HEK293T (cell line): ENCODE measurements around the gene SLC27A6.
A peak's percentile ranks its signal among the peaks of the same experiment; 100 is the strongest.

ENCODE experiments used
- CTCF ChIA-PET: fragments of 350-600 bp; formaldehyde crosslinking; extraction: SDS; loops from one replicate; lab custom pipeline; 2021; ENCODE audit warnings: antibody characterized with exemption, inconsistent platforms; lab: Yijun Ruan, JAX
- POLR2A ChIA-PET: fragments of 350-600 bp; formaldehyde crosslinking; extraction: SDS; loops from one replicate; lab custom pipeline; 2020; ENCODE audit warnings: antibody characterized with exemption, inconsistent platforms; lab: Yijun Ruan, JAX
- DNase-seq: peaks from one replicate; pipeline ENCODE4 v3.0.0; 2012; ENCODE audit warnings: mixed read lengths; ENCODE audit errors: extremely low spot score
- ARNT ChIP-seq: fragments of 450-650 bp; IDR thresholded peaks from 2 replicates; pipeline ENCODE4 v1.6.1; 2017; ENCODE audit warnings: mild to moderate bottlenecking
- BHLHE40 ChIP-seq: fragments of 450-650 bp; IDR thresholded peaks from 2 replicates; pipeline ENCODE4 v1.6.1; 2016; ENCODE audit warnings: mild to moderate bottlenecking, moderate library complexity, borderline replicate concordance
- CTBP1 ChIP-seq: fragments of 450-650 bp; IDR thresholded peaks from 2 replicates; pipeline ENCODE4 v1.6.1; 2016; ENCODE audit warnings: borderline replicate concordance
- ELF4 ChIP-seq: fragments of 450-650 bp; IDR thresholded peaks from 2 replicates; pipeline ENCODE4 v1.6.1; 2017; ENCODE audit warnings: antibody characterized with exemption
- FOXA1 ChIP-seq: fragments of 450-650 bp; IDR thresholded peaks from 2 replicates; pipeline ENCODE4 v1.6.1; 2016; ENCODE audit warnings: mild to moderate bottlenecking
- FOXK2 ChIP-seq: fragments of 450-650 bp; IDR thresholded peaks from 2 replicates; pipeline ENCODE4 v1.6.1; 2016; ENCODE audit warnings: mild to moderate bottlenecking
- FOXM1 ChIP-seq: fragments of 450-650 bp; IDR thresholded peaks from 2 replicates; pipeline ENCODE4 v1.6.1; 2017; ENCODE audit warnings: mild to moderate bottlenecking, borderline replicate concordance
- HDGF ChIP-seq: fragments of 450-650 bp; IDR thresholded peaks from 2 replicates; pipeline ENCODE4 v1.6.1; 2017; ENCODE audit warnings: antibody characterized with exemption, borderline replicate concordance
- L3MBTL2 ChIP-seq: fragments of 450-650 bp; conservative IDR thresholded peaks from 2 replicates; pipeline ENCODE4 v1.6.1; 2016; ENCODE audit warnings: mild to moderate bottlenecking
- LEF1 ChIP-seq: fragments of 450-650 bp; IDR thresholded peaks from 2 replicates; pipeline ENCODE4 v1.6.1; 2017; ENCODE audit warnings: mild to moderate bottlenecking, borderline replicate concordance
- NFRKB ChIP-seq: fragments of 450-650 bp; IDR thresholded peaks from 2 replicates; pipeline ENCODE4 v1.6.1; 2016; ENCODE audit warnings: mild to moderate bottlenecking, moderate library complexity
- SP1 ChIP-seq: fragments of 450-650 bp; IDR thresholded peaks from 2 replicates; pipeline ENCODE4 v1.6.1; 2017
- SUZ12 ChIP-seq: fragments of 450-650 bp; IDR thresholded peaks from 2 replicates; pipeline ENCODE4 v1.6.1; 2016; ENCODE audit warnings: mild to moderate bottlenecking
- TARDBP ChIP-seq: fragments of 450-650 bp; IDR thresholded peaks from 2 replicates; pipeline ENCODE4 v1.6.1; 2016
- ZNF384 ChIP-seq: fragments of 450-650 bp; IDR thresholded peaks from 2 replicates; pipeline ENCODE4 v1.6.1; 2016
- TF ChIP-seq, protein P1 (sequence below): fragments of 450-650 bp; IDR thresholded peaks from 2 replicates; pipeline ENCODE4 v1.6.1; 2016

The SLC27A6 gene

DNA sequence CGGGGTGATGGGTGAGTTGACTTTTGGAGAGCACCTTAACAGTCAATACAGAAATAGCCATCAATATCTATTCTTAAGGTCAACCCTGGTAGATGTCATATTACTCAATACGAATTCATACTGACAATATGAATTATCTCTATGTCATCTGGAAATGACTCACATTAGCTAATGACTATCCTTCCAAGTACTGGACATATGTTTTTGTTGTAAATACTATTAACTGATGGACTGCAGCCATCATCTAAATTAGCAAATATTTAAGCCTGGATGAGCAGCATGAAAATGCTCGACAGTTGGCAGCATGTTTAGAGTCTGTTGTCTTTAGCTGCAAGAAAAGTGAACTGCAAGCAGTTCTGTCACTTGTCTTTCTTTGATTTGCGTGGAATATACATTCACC lies 109.6 kb downstream of the SLC27A6 start:
- ChIA-PET CTCF (no interaction called here), POLR2A (no interaction called here)
- no peak for TF ChIP-seq SUZ12
- DNase-seq: no peak

DNA sequence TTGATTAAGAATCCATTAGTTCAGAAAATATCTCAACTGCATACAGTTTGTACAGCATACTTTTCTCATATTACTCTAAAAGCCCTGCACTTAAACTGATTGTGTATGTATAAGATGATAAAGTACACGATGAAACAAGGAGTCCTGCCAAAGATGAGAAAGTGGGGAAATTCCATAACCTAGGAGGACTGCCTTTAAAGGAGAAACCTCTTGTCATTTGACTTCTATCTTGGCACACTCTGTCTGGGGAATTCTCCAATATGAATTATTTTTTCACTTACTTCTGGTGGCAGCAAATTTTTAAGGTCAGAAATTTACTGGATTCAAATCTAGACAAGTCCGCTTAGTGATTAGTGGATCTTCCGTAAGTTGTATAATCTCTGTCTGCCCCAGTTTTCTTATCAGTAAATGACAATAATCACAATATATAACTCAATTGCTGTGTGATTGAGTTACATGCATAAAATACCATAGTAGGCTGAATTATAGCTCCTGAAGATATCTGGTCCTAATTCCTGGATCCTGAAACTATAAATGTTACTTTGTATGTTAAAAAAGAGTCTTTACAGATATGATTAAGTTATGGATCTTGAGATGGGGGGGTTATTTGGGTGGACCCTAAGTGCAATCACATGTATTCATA lies 112.3 kb downstream of the SLC27A6 start:
- POLR2A ChIA-PET: interaction anchor here (1.1 kb wide), 1 partner anchor 17 kb away, joined by 3 read pairs; the partner anchor contains the start of gene ISOC1

DNA sequence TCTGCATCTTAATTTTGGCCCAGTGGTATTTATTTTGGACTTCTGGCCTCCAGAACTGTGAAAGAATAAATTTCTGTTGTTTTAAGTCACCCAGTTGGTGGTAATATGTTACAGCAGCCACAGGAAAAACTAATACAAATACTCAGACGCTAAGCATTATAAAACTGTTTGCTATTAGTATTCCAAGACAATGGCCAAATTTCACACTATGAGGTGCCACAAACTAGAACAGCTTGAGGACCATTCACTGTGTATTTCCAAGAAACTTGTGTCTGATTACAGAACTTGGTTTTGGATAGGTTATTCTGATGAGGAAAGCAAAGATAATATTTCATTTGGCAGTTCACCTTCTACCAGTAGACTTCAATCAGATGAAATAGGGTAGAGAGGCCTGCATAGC lies 113.0 kb downstream of the SLC27A6 start:
- ChIA-PET CTCF (no interaction called here), POLR2A (interaction anchor here (1.1 kb wide), 1 partner anchor 16 kb away, joined by 3 read pairs; the partner anchor contains the start of gene ISOC1)
- TF ChIP-seq ARNT: no peak
- TF ChIP-seq, protein P1, sequence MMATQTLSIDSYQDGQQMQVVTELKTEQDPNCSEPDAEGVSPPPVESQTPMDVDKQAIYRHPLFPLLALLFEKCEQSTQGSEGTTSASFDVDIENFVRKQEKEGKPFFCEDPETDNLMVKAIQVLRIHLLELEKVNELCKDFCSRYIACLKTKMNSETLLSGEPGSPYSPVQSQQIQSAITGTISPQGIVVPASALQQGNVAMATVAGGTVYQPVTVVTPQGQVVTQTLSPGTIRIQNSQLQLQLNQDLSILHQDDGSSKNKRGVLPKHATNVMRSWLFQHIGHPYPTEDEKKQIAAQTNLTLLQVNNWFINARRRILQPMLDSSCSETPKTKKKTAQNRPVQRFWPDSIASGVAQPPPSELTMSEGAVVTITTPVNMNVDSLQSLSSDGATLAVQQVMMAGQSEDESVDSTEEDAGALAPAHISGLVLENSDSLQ: no peak
- TF ChIP-seq LEF1: no peak
- TF ChIP-seq NFRKB: no peak
- TF ChIP-seq TARDBP: no peak
- no peak for TF ChIP-seq SP1
- TF ChIP-seq CTBP1: no peak
- TF ChIP-seq SUZ12: no peak
- no peak for TF ChIP-seq BHLHE40
- no peak for TF ChIP-seq HDGF
- TF ChIP-seq ZNF384: no peak
- TF ChIP-seq FOXM1: no peak
- TF ChIP-seq L3MBTL2: no peak
- TF ChIP-seq FOXA1: no peak
- no peak for TF ChIP-seq FOXK2
- no peak for TF ChIP-seq ELF4
- DNase-seq: no peak

More for the DNA sequence above, 112.3 kb downstream of the SLC27A6 start:
- CTCF ChIA-PET: no interaction called here
- no peak for DNase-seq
- no peak for TF ChIP-seq ZNF384
- no peak for TF ChIP-seq FOXA1
- TF ChIP-seq HDGF: no peak
- TF ChIP-seq SUZ12: no peak
- TF ChIP-seq LEF1: no peak
- TF ChIP-seq BHLHE40: no peak
- TF ChIP-seq L3MBTL2: no peak
- TF ChIP-seq ARNT: no peak
- no peak for TF ChIP-seq ELF4
- no peak for TF ChIP-seq NFRKB
- TF ChIP-seq, protein P1: no peak
- no peak for TF ChIP-seq SP1

DNA sequence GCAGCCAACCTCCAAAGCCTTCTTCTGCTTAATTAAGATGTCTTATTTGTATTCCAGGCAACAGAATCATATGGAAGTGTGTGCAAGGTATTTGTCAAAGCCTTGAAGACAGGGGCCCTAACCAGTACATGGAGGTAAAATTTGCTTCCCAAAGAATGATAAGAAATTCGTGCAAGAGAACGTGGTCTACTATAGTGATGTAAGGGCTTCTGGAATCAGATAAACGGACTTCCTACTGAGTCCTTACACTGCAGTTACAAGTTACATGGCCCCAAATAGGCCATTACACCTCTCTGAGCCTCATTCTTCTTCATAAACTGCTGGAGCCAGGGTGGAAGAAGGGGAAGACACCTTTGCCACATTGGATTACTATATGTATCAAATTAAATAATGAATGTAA lies 113.4 kb downstream of the SLC27A6 start:
- ChIA-PET POLR2A (no interaction called here), CTCF (no interaction called here)
- TF ChIP-seq, protein P1: no peak
- no peak for TF ChIP-seq L3MBTL2
- no peak for TF ChIP-seq NFRKB
- TF ChIP-seq TARDBP: no peak
- no peak for TF ChIP-seq FOXM1
- no peak for TF ChIP-seq FOXA1
- no peak for TF ChIP-seq ARNT
- no peak for TF ChIP-seq SP1
- TF ChIP-seq HDGF: no peak
- TF ChIP-seq BHLHE40: no peak
- no peak for TF ChIP-seq ZNF384
- no peak for TF ChIP-seq CTBP1
- TF ChIP-seq LEF1: no peak
- TF ChIP-seq ELF4: no peak
- no peak for TF ChIP-seq SUZ12
- no peak for TF ChIP-seq FOXK2
- DNase-seq: no peak

DNA sequence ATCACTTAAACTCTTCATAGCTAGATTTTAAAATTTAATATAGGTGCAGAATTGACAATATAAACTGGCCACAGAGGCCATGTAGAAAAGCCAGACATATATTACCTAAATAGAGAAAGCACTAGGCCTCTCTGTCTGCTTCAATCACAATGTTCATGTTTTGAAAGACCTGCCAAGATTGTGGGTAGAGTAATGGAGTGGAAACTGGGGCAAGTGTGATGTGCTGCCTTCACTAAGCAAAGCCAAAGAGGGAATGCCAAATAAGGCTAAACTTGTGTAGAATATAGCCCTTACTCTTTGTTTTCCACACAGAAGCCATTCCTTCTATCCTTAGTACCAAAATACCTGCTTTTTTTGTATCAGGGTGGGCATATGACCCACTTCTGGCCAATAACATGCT lies 114.2 kb downstream of the SLC27A6 start:
- DNase-seq: no peak
- POLR2A ChIA-PET: interaction anchor here (1.0 kb wide), 1 partner anchor 15 kb away, joined by 3 read pairs; the partner anchor contains the start of gene ISOC1
- no peak for TF ChIP-seq CTBP1
- TF ChIP-seq FOXM1: no peak
- TF ChIP-seq BHLHE40: no peak
- no peak for TF ChIP-seq LEF1
- CTCF ChIA-PET: no interaction called here

DNA sequence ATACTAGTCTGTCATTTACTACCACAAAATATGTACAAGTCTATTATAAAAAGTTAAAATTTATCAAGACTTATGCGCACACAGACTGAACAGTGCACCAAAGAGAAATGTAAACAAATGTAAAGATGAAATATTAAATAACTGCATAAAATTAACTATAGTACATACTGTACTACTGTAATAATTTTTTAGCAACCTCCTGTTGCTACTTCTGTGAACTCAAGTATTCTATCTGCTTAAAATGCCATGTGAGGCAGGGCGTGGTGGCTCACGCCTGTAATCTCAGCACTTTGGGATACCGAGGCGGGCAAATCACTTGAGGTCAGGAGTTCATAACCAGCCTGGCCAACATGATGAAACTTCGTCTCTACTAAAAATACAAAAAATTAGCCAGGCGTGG lies 115.5 kb downstream of the SLC27A6 start:
- TF ChIP-seq L3MBTL2: 0 out of 2 replicates have a peak, but pooled peaks have one; percentile 35
- TF ChIP-seq FOXM1: no peak
- ChIA-PET CTCF (interaction anchor here (0.6 kb wide), 1 partner anchor 1960 kb away, joined by 4 read pairs; no protein-coding TSS in a partner anchor), POLR2A (no interaction called here)
- DNase-seq: no peak
